Mucosa of gallbladder (tissue), 1 donor: ENCODE results near the gene ATP6V0A4. TPM values are rescaled to one million over a fixed set of nuclear protein-coding genes. Genes with fewer than 3 reads are reported as not detected.

Source experiments
- DNase-seq: peaks from one replicate; pipeline ENCODE4 v3.0.0-alpha.2; 2020; ENCODE audit warnings: low spot score
- total RNA-seq: library from RNA; stranded (reverse); gene quantifications from one replicate; pipeline ENCODE4 v1.2.1, GENCODE V29; 2021
- donor health status: DM: no; HTN: no; CAD: no.

The ATP6V0A4 gene
- total RNA-seq, 1 donor from 2014 or later = not detected

GRCh38 chr7:138662076-138662990, 135.7 kb downstream of the ATP6V0A4 start:
- DNase-seq = no peak

GRCh38 chr7:138661069-138661635, 136.8 kb downstream of the ATP6V0A4 start:
- no peak for DNase-seq

GRCh38 chr7:138658889-138659288, 139.1 kb downstream of the ATP6V0A4 start:
- DNase-seq = no peak

- no peak for DNase-seq
Observed at GRCh38 chr7:138657854-138658386, 140.1 kb downstream of the ATP6V0A4 start.

GRCh38 chr7:138656952-138657351, 141.0 kb downstream of the ATP6V0A4 start:
- no peak for DNase-seq

Other genes with a start within 250 kb of the ATP6V0A4 start
- gene SVOPL, start 96.8 kb downstream of the ATP6V0A4 start, total RNA-seq = not detected
- 0.12 TPM for gene TMEM213, start 202 bp downstream of the ATP6V0A4 start, total RNA-seq
- 5.7 TPM for gene KIAA1549, start 183.2 kb upstream of the ATP6V0A4 start, total RNA-seq
- 9.0 TPM for gene ZC3HAV1L, start 237.8 kb upstream of the ATP6V0A4 start, total RNA-seq